ENCODE results near the gene CD63.

DNA sequence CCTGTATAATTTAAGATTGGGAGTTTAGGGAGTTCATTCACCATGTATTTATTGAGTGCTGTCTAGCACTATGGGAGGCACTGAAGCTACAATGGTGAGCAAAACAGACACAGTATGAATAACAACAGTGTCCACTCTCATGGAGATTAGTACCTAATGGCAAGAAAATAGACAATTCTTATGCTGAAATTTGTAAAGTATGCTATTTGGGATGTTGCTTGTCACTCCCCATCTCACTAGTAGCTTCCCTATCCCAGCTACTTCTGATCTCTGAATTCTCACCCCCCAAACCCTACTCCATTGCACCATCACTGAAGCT, 18.1 kb upstream of the CD63 start:
- TF ChIP-seq, protein P1, sequence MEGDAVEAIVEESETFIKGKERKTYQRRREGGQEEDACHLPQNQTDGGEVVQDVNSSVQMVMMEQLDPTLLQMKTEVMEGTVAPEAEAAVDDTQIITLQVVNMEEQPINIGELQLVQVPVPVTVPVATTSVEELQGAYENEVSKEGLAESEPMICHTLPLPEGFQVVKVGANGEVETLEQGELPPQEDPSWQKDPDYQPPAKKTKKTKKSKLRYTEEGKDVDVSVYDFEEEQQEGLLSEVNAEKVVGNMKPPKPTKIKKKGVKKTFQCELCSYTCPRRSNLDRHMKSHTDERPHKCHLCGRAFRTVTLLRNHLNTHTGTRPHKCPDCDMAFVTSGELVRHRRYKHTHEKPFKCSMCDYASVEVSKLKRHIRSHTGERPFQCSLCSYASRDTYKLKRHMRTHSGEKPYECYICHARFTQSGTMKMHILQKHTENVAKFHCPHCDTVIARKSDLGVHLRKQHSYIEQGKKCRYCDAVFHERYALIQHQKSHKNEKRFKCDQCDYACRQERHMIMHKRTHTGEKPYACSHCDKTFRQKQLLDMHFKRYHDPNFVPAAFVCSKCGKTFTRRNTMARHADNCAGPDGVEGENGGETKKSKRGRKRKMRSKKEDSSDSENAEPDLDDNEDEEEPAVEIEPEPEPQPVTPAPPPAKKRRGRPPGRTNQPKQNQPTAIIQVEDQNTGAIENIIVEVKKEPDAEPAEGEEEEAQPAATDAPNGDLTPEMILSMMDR (CRISPR knock-in tag; IDR thresholded peaks at IDR 0.05), result no peak
- TF ChIP-seq JUN (CRISPR knock-in tag; IDR thresholded peaks at IDR 0.05) (no peak), ZNF777 (CRISPR knock-in tag; IDR thresholded peaks at IDR 0.05) (no peak), ZNF530 (CRISPR knock-in tag; IDR thresholded peaks at IDR 0.05; ENCODE audit: low read depth) (no peak), ZBTB7A (CRISPR knock-in tag; IDR thresholded peaks at IDR 0.05) (no peak), GLMP (CRISPR knock-in tag; IDR thresholded peaks at IDR 0.05; ENCODE audit: borderline replicate concordance) (no peak), HDAC2 (CRISPR knock-in tag; IDR thresholded peaks at IDR 0.05) (no peak), ZNF746 (CRISPR knock-in tag; IDR thresholded peaks at IDR 0.05) (no peak), ZGPAT (CRISPR knock-in tag; IDR thresholded peaks at IDR 0.05) (no peak)

Measured in HepG2 (cell line).